Activated gamma-delta T cell (primary cell): ENCODE measurements around the gene SLC24A5.

Source experiments
- DNase-seq: peaks from one replicate; lab custom pipeline; 2025; lab: John Stamatoyannopoulos, UW
- total RNA-seq, 2 donors: gene quantifications; one replicate each; lab custom pipeline; 2026; lab: John Stamatoyannopoulos, UW

The SLC24A5 gene
- 0 to 0.05 reads per million in 2 donors for total RNA-seq

- no peak for DNase-seq
Observed at GRCh38 chr15:48120745-48121144, at the start of gene SLC24A5. TSS of gene SLC24A5 (plus strand) at chr15:48120990. CDS start at chr15:48121045, 55 bp downstream.

GRCh38 chr15:48072941-48073340 lies 47.8 kb upstream of the SLC24A5 start:
- no peak for DNase-seq

GRCh38 chr15:48073881-48074280 lies 46.9 kb upstream of the SLC24A5 start:
- DNase-seq: no peak

GRCh38 chr15:48076454-48076853 lies 44.3 kb upstream of the SLC24A5 start:
- no peak for DNase-seq

- DNase-seq: no peak
Observed at GRCh38 chr15:48077616-48078184, 43.1 kb upstream of the SLC24A5 start.

GRCh38 chr15:48084759-48085590 lies 35.8 kb upstream of the SLC24A5 start:
- DNase-seq: no peak

GRCh38 chr15:48085591-48085930 lies 35.2 kb upstream of the SLC24A5 start:
- DNase-seq: no peak

- no peak for DNase-seq
Observed at GRCh38 chr15:48086133-48086532, 34.7 kb upstream of the SLC24A5 start.

GRCh38 chr15:48086576-48086975 lies 34.2 kb upstream of the SLC24A5 start:
- no peak for DNase-seq

GRCh38 chr15:48087844-48088243 lies 32.9 kb upstream of the SLC24A5 start:
- no peak for DNase-seq

GRCh38 chr15:48089702-48090101 lies 31.1 kb upstream of the SLC24A5 start:
- DNase-seq: no peak

- no peak for DNase-seq
Observed at GRCh38 chr15:48090115-48090514, 30.7 kb upstream of the SLC24A5 start.

GRCh38 chr15:48090666-48091065 lies 30.1 kb upstream of the SLC24A5 start:
- no peak for DNase-seq

GRCh38 chr15:48091522-48091921 lies 29.3 kb upstream of the SLC24A5 start:
- DNase-seq: no peak

- no peak for DNase-seq
Observed at GRCh38 chr15:48096355-48096786, 24.4 kb upstream of the SLC24A5 start.

- DNase-seq: no peak
Observed at GRCh38 chr15:48096813-48097212, 24.0 kb upstream of the SLC24A5 start.

GRCh38 chr15:48097264-48097663 lies 23.5 kb upstream of the SLC24A5 start:
- DNase-seq: no peak

GRCh38 chr15:48101376-48101961 lies 19.3 kb upstream of the SLC24A5 start:
- no peak for DNase-seq

GRCh38 chr15:48102167-48102566 lies 18.6 kb upstream of the SLC24A5 start:
- no peak for DNase-seq

- DNase-seq: no peak
Observed at GRCh38 chr15:48103647-48104046, 17.1 kb upstream of the SLC24A5 start.

- DNase-seq: no peak
Observed at GRCh38 chr15:48105936-48106335, 14.9 kb upstream of the SLC24A5 start.

- DNase-seq: no peak
Observed at GRCh38 chr15:48109212-48109611, 11.6 kb upstream of the SLC24A5 start.

- no peak for DNase-seq
Observed at GRCh38 chr15:48109856-48110531, 10.8 kb upstream of the SLC24A5 start.
